K562 (cell line): Measurements from ENCODE around the gene CACNB2. TPM values are rescaled to one million over a fixed set of nuclear protein-coding genes. Genes with fewer than 3 reads are reported as not detected.

Experiments
- ATAC-seq: fragments of 200-7000 bp; cut with Tn5 transposase; 3 replicates; pipeline ENCODE4 v1.9.1; 2020; ENCODE audit warnings: moderate library complexity
- BruUV-seq: library from RNA; stranded (reverse); fragments of 400-500 nt; replicated peaks from 2 replicates; lab custom pipeline; 2021; lab: Mats Ljungman, UMichigan
- CTCF ChIA-PET: fragments of 300-600 bp; formaldehyde crosslinking; extraction: SDS; loops from one replicate; lab custom pipeline; 2021; ENCODE audit warnings: low intra/inter-chr PET ratio; lab: Yijun Ruan, JAX
- POLR2A ChIA-PET: fragments of 300-600, 350-650 bp; sonication (Branson Sonifier 250); formaldehyde crosslinking; extraction: SDS; loops from one replicate; lab custom pipeline; 2021; ENCODE audit warnings: antibody characterized with exemption, inconsistent platforms; lab: Yijun Ruan, JAX
- DNase-seq, 4 experiments: peaks; one replicate each; pipeline versions ENCODE4 v3.0.0 to v3.0.0-alpha.2; 2011 to 2018; ENCODE audit warnings: low spot score in 3 of 4, mixed read lengths in 3 of 4; ENCODE audit errors: extremely low read depth in 1 of 4
- FAIRE-seq: peaks from 2 replicates; lab custom pipeline; 2011; peaks lifted over from hg19 to GRCh38; lab: Jason Lieb, UNC
- H2AFZ ChIP-seq: 2 replicates; pipeline ENCODE4 v1.6.0; 2011; ENCODE audit warnings: low read depth, low read length, control low read depth, inconsistent platforms
- H3K27ac ChIP-seq: fragments of 200-600 bp; 3 replicates; pipeline ENCODE4 v1.8.0; 2011; ENCODE audit warnings: low read depth, mild to moderate bottlenecking, control low read depth, inconsistent platforms, low read length, moderate library complexity, mixed read lengths; ENCODE audit errors: extremely low read depth
- H3K27me3 ChIP-seq, 2 experiments: fragments of 300-600 bp in 1 of 2; 2 replicates in 1 of 2; 3 replicates in 1 of 2; pipeline versions ENCODE4 v1.6.0 to v1.8.0; 2011; ENCODE audit warnings: inconsistent platforms in 2 of 2, low read length in 2 of 2, mild to moderate bottlenecking in 1 of 2, mixed read lengths in 1 of 2, moderate library complexity in 1 of 2; ENCODE audit not compliant: control insufficient read depth in 2 of 2, insufficient read depth in 2 of 2
- H3K36me3 ChIP-seq: fragments of 300-600 bp; 3 replicates; pipeline ENCODE4 v1.8.0; 2011; ENCODE audit warnings: mild to moderate bottlenecking, low read length, inconsistent platforms; ENCODE audit not compliant: control insufficient read depth, insufficient read depth
- H3K4me1 ChIP-seq, 2 experiments: fragments of 200-600 bp in 1 of 2; replicated peaks in 1 of 2; 2 replicates in 1 of 2; 3 replicates in 1 of 2; pipeline versions ENCODE4 v1.5.1 to v1.8.0; 2011; ENCODE audit warnings: inconsistent platforms in 2 of 2, low read length in 2 of 2, mild to moderate bottlenecking in 1 of 2, mixed read lengths in 1 of 2, moderate library complexity in 1 of 2; ENCODE audit not compliant: control insufficient read depth in 2 of 2, insufficient read depth in 2 of 2
- H3K4me2 ChIP-seq: 2 replicates; pipeline ENCODE4 v1.6.1; 2011; ENCODE audit warnings: low read length, control low read depth, inconsistent platforms, mixed read lengths; ENCODE audit not compliant: insufficient read depth
- H3K4me3 ChIP-seq: fragments of 200-600 bp; sonication (generic), shearing (Covaris generic); 2 replicates; pipeline ENCODE4 v1.5.1; 2016; ENCODE audit warnings: control low read depth, inconsistent platforms
- H3K79me2 ChIP-seq: fragments of 200-600 bp; 3 replicates; pipeline ENCODE4 v1.8.0; 2011; ENCODE audit warnings: low read length, inconsistent platforms; ENCODE audit not compliant: control insufficient read depth, insufficient read depth
- H3K9ac ChIP-seq, 2 experiments: 2 replicates each; pipeline versions ENCODE4 v1.6.0 to v1.6.1; 2011; ENCODE audit warnings: low read depth in 2 of 2, low read length in 2 of 2, control low read depth in 1 of 2, inconsistent platforms in 1 of 2, mild to moderate bottlenecking in 1 of 2, mixed read lengths in 1 of 2; ENCODE audit not compliant: insufficient read depth in 1 of 2
- H3K9me1 ChIP-seq: one replicate; pipeline ENCODE4 v1.6.0; 2011; ENCODE audit warnings: inconsistent platforms, mild to moderate bottlenecking, low read length, moderate library complexity; ENCODE audit not compliant: control insufficient read depth, insufficient read depth
- H3K9me3 ChIP-seq: replicated peaks from 2 replicates; pipeline ENCODE4 v1.5.1; 2011; ENCODE audit warnings: low read depth, low read length, inconsistent platforms; ENCODE audit not compliant: control insufficient read depth, insufficient read depth
- H4K20me1 ChIP-seq: replicated peaks from 2 replicates; pipeline ENCODE4 v1.6.1; 2011; ENCODE audit warnings: low read length, inconsistent platforms, mixed read lengths; ENCODE audit not compliant: control insufficient read depth, insufficient read depth
- FOXO4 ChIP-seq: fragments of 450-650 bp; formaldehyde crosslinking; IDR thresholded peaks from 2 replicates; pipeline ENCODE4 v1.4.0; 2020; ENCODE audit warnings: mild to moderate bottlenecking, moderate library complexity
- NRF1 ChIP-seq, 2 experiments: fragments of 450-650 bp; IDR thresholded peaks in 1 of 2; conservative IDR thresholded peaks in 1 of 2; 2 replicates each; pipeline ENCODE4 v1.6.1; 2014; ENCODE audit warnings: mild to moderate bottlenecking in 2 of 2
- U2AF2 ChIP-seq: fragments of 200-400 bp; formaldehyde crosslinking; optimal IDR thresholded peaks from 2 replicates; pipeline ENCODE3; 2017; ENCODE audit warnings: low read depth, mild to moderate bottlenecking, low read length
- USF2 ChIP-seq: sonication (generic); formaldehyde crosslinking; IDR thresholded peaks from 2 replicates; pipeline ENCODE4 v1.5.0; 2020; ENCODE audit warnings: missing genetic modification reagents
- ZC3H11A ChIP-seq: IDR thresholded peaks from 2 replicates; pipeline ENCODE4 v1.6.1; 2012; ENCODE audit warnings: low read depth, low read length, improper control_type of control experiment
- ZNF431 ChIP-seq: sonication (generic); formaldehyde crosslinking; IDR thresholded peaks from 2 replicates; pipeline ENCODE4 v1.8.0; 2022; ENCODE audit warnings: mild to moderate bottlenecking, missing genetic modification reagents
- WGBS: fragments of 100-300 bp; shearing (Covaris generic); methylation state at CpG from one replicate; pipeline ENCODE4 v1.1.6; 2016; ENCODE audit warnings: low coverage, mixed read lengths; ENCODE audit not compliant: insufficient coverage; ENCODE audit errors: missing lambda C conversion rate; 5-methylcytosine and 5-hydroxymethylcytosine counted together
- in situ Hi-C: fragments of 300-500 bp; cut with MboI; formaldehyde crosslinking; loops from 4 replicates; pipeline ENCODE4 v1.15.0; 2018; ENCODE audit warnings: inconsistent platforms, mixed read lengths
- intact Hi-C: fragments of 100-400 bp; cut with micrococcal nuclease; formaldehyde crosslinking; loops from 2 replicates; pipeline ENCODE4 v1.14.2; 2022
- polyA plus RNA-seq, 8 experiments: library from polyadenylated mRNA; depleted of rRNA in 4 of 8; stranded (reverse) in 5 of 8; unstranded in 3 of 8; fragments of >200 nt; fragmentation: Nextera tagmentation in 2 of 8; fragmentation: Illumina TruSeq in 1 of 8; extraction: Ambion mirVana in 2 of 8; extraction: Trizol in 1 of 8; gene quantifications; 2 replicates each; pipeline versions ENCODE4 v1.2.1 to v1.2.3, GENCODE V29; 2011 to 2014; ENCODE audit warnings: inconsistent platforms in 1 of 8, missing spikeins in 1 of 8
- total RNA-seq, 7 experiments: library from RNA; depleted of rRNA in 6 of 7; stranded (reverse); fragments of >200 nt in 6 of 7; fragmentation: Illumina TruSeq in 2 of 7; extraction: Trizol in 2 of 7; gene quantifications; 2 replicates each; pipeline versions ENCODE4 v1.2.1 to v1.2.3, GENCODE V29; 2011 to 2021; ENCODE audit warnings: low replicate concordance in 1 of 7

CACNB2 gene
- total and polyA plus RNA-seq, 9 of the 15 experiments (the other 6 are each of a cell fraction or from before 2014, with no cell fraction given) = 1.8 to 2.2 TPM; not detected in 7

GRCh38 chr10:18473424-18474117 lies 333.3 kb downstream of the CACNB2 start:
- no peak overlapping the region for H3K27ac ChIP-seq
- no peak overlapping the region for H2AFZ ChIP-seq
- no peaks in the 10 kb centered on the region for H4K20me1 ChIP-seq
- H3K4me2 ChIP-seq = no peak overlapping the region
- H3K4me1 ChIP-seq = no peaks in the 10 kb centered on the region
- WGBS = 6% methylated on average over 12 of the region's 12 CpGs
- H3K9me3 ChIP-seq = no peaks in the 10 kb centered on the region
- in situ Hi-C loops = no loop called here
- intact Hi-C loops = no loop called here
- ATAC-seq = no peak
- FAIRE-seq = no peak
- ChIA-PET CTCF (no interaction called here), POLR2A (interaction anchor here (1.1 kb wide), 1 partner anchor 14 kb away, joined by 5 read pairs; no protein-coding TSS in a partner anchor)
- DNase-seq = no peak
- H3K9me1 ChIP-seq = no peaks in the 10 kb centered on the region
- no peaks in the 10 kb centered on the region for H3K36me3 ChIP-seq
- BruUV-seq = no TSS peak
- H3K9ac ChIP-seq = no peak overlapping the region
- no peaks in the 10 kb centered on the region for H3K79me2 ChIP-seq
- H3K27me3 ChIP-seq = peaks cover 4 to 13% of the 10 kb centered on the region in 2 experiments; a peak in 4 of 5 replicates
- no peak overlapping the region for H3K4me3 ChIP-seq
- no peak for TF ChIP-seq FOXO4 (CRISPR knock-in tag)
- no peak for TF ChIP-seq ZNF431
- no peak for TF ChIP-seq U2AF2
- no peak for TF ChIP-seq NRF1 (conservative IDR thresholded peaks at IDR 0.05 in 1 of 2, IDR thresholded peaks at IDR 0.05 in 1 of 2)
- TF ChIP-seq ZC3H11A = no peak
- no peak for TF ChIP-seq USF2 (CRISPR knock-in tag)
